ENCODE results near the gene KHDRBS2. TPM values are rescaled to one million over a fixed set of nuclear protein-coding genes. Genes with fewer than 3 reads are reported as not detected.

Gene KHDRBS2
- total RNA-seq, 1 donor from 2014 or later, result 6.9 TPM

GRCh38 chr6:61935242-61935846 lies 350.7 kb downstream of the KHDRBS2 start:
- H3K4me3 Mint-ChIP-seq, result no peak overlapping the region
- H3K4me1 Mint-ChIP-seq, result no peaks in the 10 kb centered on the region
- intact Hi-C loops (cut with micrococcal nuclease), result no loop called here
- DNase-seq, result no peak
- H3K9me3 Mint-ChIP-seq, result no peaks in the 10 kb centered on the region
- H3K36me3 Mint-ChIP-seq (ENCODE audit: low read depth), result peaks cover 11% of the 10 kb centered on the region
- POLR2A ChIA-PET, result no interaction called here
- no peaks in the 10 kb centered on the region for H3K27me3 Mint-ChIP-seq
- TF ChIP-seq CTCF (IDR thresholded peaks at IDR 0.05), result no peak
- no peak overlapping the region for H3K27ac Mint-ChIP-seq
- no peak for ATAC-seq (ENCODE audit: low read depth)
- CTCF ChIA-PET, result no interaction called here

- CTCF ChIA-PET, result no interaction called here
- Mint-ChIP-seq H3K4me1 (no peaks in the 10 kb centered on the region), H3K36me3 (ENCODE audit: low read depth) (peaks cover 5% of the 10 kb centered on the region), H3K27ac (no peak overlapping the region), H3K4me3 (no peak overlapping the region), H3K27me3 (no peaks in the 10 kb centered on the region), H3K9me3 (no peaks in the 10 kb centered on the region)
- no peak for TF ChIP-seq CTCF (IDR thresholded peaks at IDR 0.05)
- intact Hi-C loops (cut with micrococcal nuclease), result no loop called here
- POLR2A ChIA-PET, result no interaction called here
- DNase-seq (no peak), ATAC-seq (ENCODE audit: low read depth) (no peak)
Observed at GRCh38 chr6:61909486-61909885, 376.5 kb downstream of the KHDRBS2 start.

GRCh38 chr6:61901748-61902147 lies 384.3 kb downstream of the KHDRBS2 start:
- Mint-ChIP-seq H3K27ac (no peak overlapping the region), H3K27me3 (no peaks in the 10 kb centered on the region), H3K9me3 (no peaks in the 10 kb centered on the region), H3K4me3 (no peak overlapping the region), H3K36me3 (ENCODE audit: low read depth) (peaks cover 7% of the 10 kb centered on the region), H3K4me1 (no peaks in the 10 kb centered on the region)
- ATAC-seq (ENCODE audit: low read depth) (no peak), DNase-seq (no peak)
- no peak for TF ChIP-seq CTCF (IDR thresholded peaks at IDR 0.05)
- intact Hi-C loops (cut with micrococcal nuclease), result no loop called here
- ChIA-PET CTCF (no interaction called here), POLR2A (no interaction called here)

GRCh38 chr6:61894536-61894935 lies 391.5 kb downstream of the KHDRBS2 start:
- Mint-ChIP-seq H3K4me3 (no peak overlapping the region), H3K36me3 (ENCODE audit: low read depth) (peaks cover 25% of the 10 kb centered on the region), H3K9me3 (peaks cover 2% of the 10 kb centered on the region), H3K27me3 (no peaks in the 10 kb centered on the region), H3K27ac (no peak overlapping the region), H3K4me1 (no peaks in the 10 kb centered on the region)
- TF ChIP-seq CTCF (IDR thresholded peaks at IDR 0.05), result no peak
- ATAC-seq (ENCODE audit: low read depth) (no peak), DNase-seq (no peak)
- intact Hi-C loops (cut with micrococcal nuclease), result no loop called here
- CTCF ChIA-PET, result no interaction called here
- POLR2A ChIA-PET, result no interaction called here

GRCh38 chr6:61887423-61887822 lies 398.6 kb downstream of the KHDRBS2 start:
- POLR2A ChIA-PET, result no interaction called here
- H3K4me3 Mint-ChIP-seq, result no peak overlapping the region
- no peaks in the 10 kb centered on the region for H3K27me3 Mint-ChIP-seq
- peaks cover 7% of the 10 kb centered on the region for H3K36me3 Mint-ChIP-seq (ENCODE audit: low read depth)
- H3K9me3 Mint-ChIP-seq, result no peaks in the 10 kb centered on the region
- ATAC-seq (ENCODE audit: low read depth) (no peak), DNase-seq (no peak)
- CTCF ChIA-PET, result interaction anchor here (2.1 to 2.8 kb wide), 2 partner anchors 261 to 397 kb away, joined by 22 read pairs; no protein-coding TSS in a partner anchor
- TF ChIP-seq CTCF (IDR thresholded peaks at IDR 0.05), result no peak
- intact Hi-C loops (cut with micrococcal nuclease), result loop anchor here (5.0 kb wide), 1 partner anchor 890 kb away; no protein-coding TSS in a partner anchor
- H3K4me1 Mint-ChIP-seq, result peaks cover 2% of the 10 kb centered on the region
- H3K27ac Mint-ChIP-seq, result no peak overlapping the region
